GM21619 (cell line): Measurements from ENCODE around the gene DNMBP.
"Not testable (repeated sequence)": the region's sequence is repeated elsewhere in the genome, so short reads cannot be mapped to it uniquely, and the experiment has no call there.

Experiments
- ATAC-seq: cut with Tn5 transposase; IDR thresholded peaks from one replicate; pipeline ENCODE4 v1.9.1; 2021; ENCODE audit not compliant: unreplicated experiment

Gene DNMBP

GRCh38 chr10:99920486-99920885 lies 89.3 kb downstream of the DNMBP start:
- ATAC-seq: no peak

GRCh38 chr10:99917963-99918825 lies 91.6 kb downstream of the DNMBP start:
- ATAC-seq: no peak

- no peak for ATAC-seq
Measured at GRCh38 chr10:99916776-99917175, 93.0 kb downstream of the DNMBP start.

- no peak for ATAC-seq
Measured at GRCh38 chr10:99915414-99915813, 94.3 kb downstream of the DNMBP start.

GRCh38 chr10:99914236-99914635 lies 95.5 kb downstream of the DNMBP start:
- ATAC-seq: no peak

GRCh38 chr10:99913831-99914235 lies 95.9 kb downstream of the DNMBP start:
- no peak for ATAC-seq

GRCh38 chr10:99912041-99912440 lies 97.7 kb downstream of the DNMBP start:
- ATAC-seq: no peak

- ATAC-seq: no peak
Measured at GRCh38 chr10:99908512-99908911, 101.2 kb downstream of the DNMBP start.

GRCh38 chr10:99906470-99906869 lies 103.3 kb downstream of the DNMBP start:
- no peak for ATAC-seq

- ATAC-seq: no peak
Measured at GRCh38 chr10:99905971-99906370, 103.8 kb downstream of the DNMBP start.

GRCh38 chr10:99895867-99896266 lies 113.9 kb downstream of the DNMBP start:
- ATAC-seq: no peak

GRCh38 chr10:99895066-99895465 lies 114.7 kb downstream of the DNMBP start:
- not testable (repeated sequence) for ATAC-seq

- no peak for ATAC-seq
Measured at GRCh38 chr10:99894613-99895012, 115.1 kb downstream of the DNMBP start.

- ATAC-seq: no peak
Measured at GRCh38 chr10:99888622-99889021, 121.1 kb downstream of the DNMBP start.

GRCh38 chr10:99883523-99883922 lies 126.2 kb downstream of the DNMBP start:
- ATAC-seq: no peak

GRCh38 chr10:99881371-99881770 lies 128.4 kb downstream of the DNMBP start:
- no peak for ATAC-seq

- ATAC-seq: no peak
Measured at GRCh38 chr10:99880080-99880835, 129.5 kb downstream of the DNMBP start.

GRCh38 chr10:99875473-99875872 lies 134.3 kb downstream of the DNMBP start:
- no peak for ATAC-seq

GRCh38 chr10:99874341-99875085 lies 135.2 kb downstream of the DNMBP start:
- ATAC-seq: no peak

GRCh38 chr10:99873846-99874245 lies 135.9 kb downstream of the DNMBP start:
- no peak for ATAC-seq

GRCh38 chr10:99872367-99873162 lies 137.2 kb downstream of the DNMBP start:
- ATAC-seq: no peak
